Fibroblast of mammary gland (primary cell): ENCODE measurements around the gene NES.

Experiments
- DNase-seq: peaks from one replicate; pipeline ENCODE4 v3.0.0-alpha.2; 2010; ENCODE audit warnings: low read depth
- H3K4me3 ChIP-seq: 2 replicates; pipeline ENCODE4 v1.5.1; 2011; ENCODE audit warnings: low read depth, mild to moderate bottlenecking, low read length, moderate library complexity; ENCODE audit not compliant: control insufficient read depth
- TF ChIP-seq, protein P1 (sequence below): conservative IDR thresholded peaks from 2 replicates; pipeline ENCODE4 v1.5.1; 2011; ENCODE audit warnings: low read depth, low read length, inconsistent platforms; ENCODE audit not compliant: control insufficient read depth, insufficient read depth

Gene NES

DNA sequence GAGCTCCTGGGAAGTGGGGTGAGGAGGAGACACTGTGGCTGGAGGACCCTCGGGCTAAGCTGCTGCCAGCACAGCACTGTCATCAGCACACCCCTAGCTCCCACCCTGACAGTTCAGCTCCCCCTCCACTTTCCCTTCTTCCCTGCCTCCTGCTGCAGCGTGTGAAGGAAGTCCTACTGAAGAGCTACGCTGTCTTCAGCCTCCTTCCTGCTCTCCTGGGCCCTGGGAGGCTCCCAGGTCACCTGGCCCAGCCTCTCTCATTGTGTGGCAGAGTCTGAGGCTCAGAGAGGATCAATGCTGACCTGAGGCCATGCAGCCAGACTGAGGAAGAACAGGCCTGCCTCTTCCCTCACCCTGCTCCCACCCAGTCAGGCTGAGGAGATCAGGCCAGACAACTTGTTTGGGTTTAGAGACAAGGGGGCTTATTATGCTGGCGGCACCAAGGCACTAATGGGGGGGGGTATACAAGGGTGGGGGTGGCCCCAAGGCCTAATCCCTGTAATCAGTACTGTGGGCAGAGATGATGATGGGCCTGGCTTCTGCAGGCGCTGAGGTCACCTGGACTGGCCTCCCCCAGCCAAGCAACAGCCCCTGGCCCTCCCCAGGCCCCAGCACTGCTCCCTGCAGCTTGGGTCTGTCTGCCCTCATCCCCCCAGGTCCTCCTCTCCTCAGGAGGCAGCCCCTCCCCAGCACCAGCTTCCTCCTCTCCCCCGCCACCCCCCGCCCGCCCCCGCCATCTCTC is 9.1 kb downstream of the NES start:
- no peak for DNase-seq
- TF ChIP-seq, protein P1, sequence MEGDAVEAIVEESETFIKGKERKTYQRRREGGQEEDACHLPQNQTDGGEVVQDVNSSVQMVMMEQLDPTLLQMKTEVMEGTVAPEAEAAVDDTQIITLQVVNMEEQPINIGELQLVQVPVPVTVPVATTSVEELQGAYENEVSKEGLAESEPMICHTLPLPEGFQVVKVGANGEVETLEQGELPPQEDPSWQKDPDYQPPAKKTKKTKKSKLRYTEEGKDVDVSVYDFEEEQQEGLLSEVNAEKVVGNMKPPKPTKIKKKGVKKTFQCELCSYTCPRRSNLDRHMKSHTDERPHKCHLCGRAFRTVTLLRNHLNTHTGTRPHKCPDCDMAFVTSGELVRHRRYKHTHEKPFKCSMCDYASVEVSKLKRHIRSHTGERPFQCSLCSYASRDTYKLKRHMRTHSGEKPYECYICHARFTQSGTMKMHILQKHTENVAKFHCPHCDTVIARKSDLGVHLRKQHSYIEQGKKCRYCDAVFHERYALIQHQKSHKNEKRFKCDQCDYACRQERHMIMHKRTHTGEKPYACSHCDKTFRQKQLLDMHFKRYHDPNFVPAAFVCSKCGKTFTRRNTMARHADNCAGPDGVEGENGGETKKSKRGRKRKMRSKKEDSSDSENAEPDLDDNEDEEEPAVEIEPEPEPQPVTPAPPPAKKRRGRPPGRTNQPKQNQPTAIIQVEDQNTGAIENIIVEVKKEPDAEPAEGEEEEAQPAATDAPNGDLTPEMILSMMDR: no peak

DNA sequence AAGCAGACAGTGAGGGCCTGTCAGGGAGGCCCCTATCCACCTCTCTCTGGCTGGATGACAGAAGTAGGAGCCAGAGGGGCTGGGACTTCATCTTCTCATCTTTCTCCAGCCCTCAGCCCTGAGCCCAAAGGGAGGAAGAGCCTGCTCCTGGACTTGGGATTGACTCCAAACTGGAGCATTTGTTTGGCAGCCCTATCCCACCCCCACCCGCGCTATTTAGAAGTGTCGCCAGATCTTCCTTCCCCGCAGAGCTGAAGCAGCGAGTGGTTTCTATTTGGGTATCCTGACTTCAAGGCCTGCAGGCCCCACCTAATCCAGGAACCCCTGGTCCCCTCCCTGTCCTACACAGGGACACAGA is 9.6 kb downstream of the NES start:
- TF ChIP-seq, protein P1: no peak
- no peak overlapping the region for H3K4me3 ChIP-seq
- DNase-seq: no peak

More for the DNA sequence above, 9.1 kb downstream of the NES start:
- H3K4me3 ChIP-seq: no peak overlapping the region

DNA sequence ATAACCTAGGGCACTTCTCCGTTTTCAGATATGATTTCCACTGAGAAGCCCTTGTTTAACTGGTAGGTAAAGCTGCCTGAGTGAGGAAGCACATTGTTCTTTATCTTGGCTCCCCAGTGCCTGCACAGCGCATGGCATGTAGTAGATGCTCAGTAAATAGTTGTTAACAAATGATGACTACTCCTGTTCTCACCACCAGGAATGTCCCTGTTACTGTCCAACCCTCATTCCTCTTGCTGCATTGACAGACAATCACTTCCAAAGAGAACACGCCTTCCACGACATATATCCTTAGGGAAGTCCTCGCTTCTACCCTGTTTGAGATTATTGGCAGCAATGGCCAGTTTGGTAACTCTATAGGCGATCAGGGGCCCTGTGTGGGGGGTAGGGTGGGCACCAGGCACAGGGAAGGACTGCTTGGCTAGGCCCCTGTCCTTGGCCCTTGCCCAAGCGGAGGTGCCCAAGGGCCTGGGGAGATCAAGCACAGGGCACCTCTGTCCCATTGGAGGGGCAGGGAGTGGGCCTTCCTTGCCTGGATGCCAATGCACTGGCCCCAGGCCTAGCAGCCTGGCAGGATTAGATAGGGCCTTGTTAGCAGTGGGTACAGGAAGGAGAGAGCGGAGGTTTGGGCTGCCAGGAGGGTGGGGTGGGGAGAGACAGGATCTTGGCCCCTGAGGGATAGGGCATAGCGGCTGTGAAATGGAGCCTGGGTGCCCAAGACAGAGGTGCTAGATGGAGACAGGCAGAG is 10.2 kb downstream of the NES start:
- DNase-seq: no peak
- TF ChIP-seq, protein P1: no peak
- no peak overlapping the region for H3K4me3 ChIP-seq

DNA sequence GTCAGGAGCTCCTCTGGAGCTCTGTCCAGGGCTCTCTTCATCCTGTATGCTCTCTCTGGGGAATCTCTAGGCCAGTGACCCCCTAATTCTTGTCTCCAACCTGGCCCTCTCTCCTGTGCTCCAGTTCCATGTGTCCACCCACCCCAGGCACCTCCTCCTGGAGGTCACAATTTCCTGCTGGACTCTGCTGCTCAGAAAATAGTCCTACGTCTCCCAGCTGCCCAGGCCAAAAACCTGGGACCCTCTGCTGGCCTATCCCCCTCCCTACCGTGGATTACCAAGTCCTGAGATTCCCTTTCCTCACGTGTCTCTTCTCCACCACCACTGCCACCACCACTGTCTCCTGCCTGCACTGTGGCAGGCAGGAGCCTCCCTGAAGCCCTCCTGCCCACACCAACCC is 11.7 kb downstream of the NES start:
- TF ChIP-seq, protein P1: no peak
- H3K4me3 ChIP-seq: no peak overlapping the region

DNA sequence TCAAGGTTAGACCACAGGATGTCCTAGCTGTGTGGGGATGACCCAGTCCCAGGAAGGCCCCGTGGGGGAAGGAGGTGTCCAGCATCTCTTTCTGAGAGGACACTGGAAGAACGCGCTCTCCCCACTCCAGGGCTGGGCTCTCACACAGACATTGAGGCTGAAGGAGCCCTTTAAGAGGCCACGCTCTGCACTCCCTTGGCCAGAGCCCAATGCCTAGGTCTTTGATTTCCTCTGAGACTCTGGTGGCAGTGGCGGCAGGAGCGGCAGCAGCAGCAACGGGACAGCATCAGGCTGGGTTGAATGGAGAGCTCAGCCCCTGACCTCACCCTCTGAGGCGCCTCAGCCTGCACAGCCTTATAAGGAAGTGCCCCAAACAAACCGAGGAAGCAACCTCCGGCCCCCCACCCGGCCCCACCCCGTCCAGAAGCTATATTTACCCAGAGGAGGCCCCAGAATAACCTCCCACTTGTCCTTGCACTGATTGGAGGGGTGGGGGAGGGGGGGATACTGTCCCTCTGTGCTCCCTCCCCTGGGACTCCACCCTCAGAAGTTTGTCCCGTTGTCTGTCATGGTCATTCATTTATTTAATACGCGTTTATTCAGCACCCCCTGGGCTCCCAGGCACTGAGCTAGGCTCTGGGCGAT is 12.3 kb downstream of the NES start:
- TF ChIP-seq, protein P1: no peak
- no peak for DNase-seq
- H3K4me3 ChIP-seq: no peak overlapping the region

More for the DNA sequence above, 11.7 kb downstream of the NES start:
- DNase-seq: no peak

DNA sequence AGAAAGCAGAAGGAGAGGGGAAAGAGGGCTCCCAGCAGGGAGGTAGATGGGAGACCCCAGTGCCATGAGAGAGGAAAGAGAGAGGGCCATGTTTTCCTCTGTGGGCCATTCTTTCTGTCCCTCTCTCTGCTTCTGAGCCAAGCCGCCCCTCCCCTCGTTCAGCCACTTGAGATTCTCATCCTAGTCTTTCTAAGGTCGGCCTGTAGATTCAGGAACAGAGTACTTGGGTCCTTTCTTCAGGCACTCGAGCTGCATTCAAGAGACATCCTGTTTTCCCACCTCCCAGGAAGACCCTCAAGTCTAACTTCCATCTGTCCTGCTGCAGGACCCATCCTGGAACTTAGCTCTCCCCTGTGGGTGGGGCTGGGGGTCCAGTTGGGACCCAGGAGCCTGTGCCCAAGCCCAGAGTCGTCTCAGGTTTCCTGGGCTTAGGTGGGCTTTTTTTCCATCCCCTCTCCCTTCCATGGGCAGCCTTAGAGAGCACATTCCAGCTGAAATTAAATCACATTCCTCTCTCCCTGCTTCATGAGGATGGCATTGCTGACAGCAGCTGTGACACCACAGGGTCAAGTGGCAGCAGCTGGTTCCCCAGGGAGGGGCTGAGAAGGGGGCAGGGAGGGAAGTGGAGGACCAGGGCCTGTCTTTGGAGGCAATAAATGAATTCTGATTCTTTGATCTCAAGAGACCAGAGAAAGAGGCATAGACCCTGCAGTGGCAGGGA is 13.0 kb downstream of the NES start:
- TF ChIP-seq, protein P1: no peak
- H3K4me3 ChIP-seq: no peak overlapping the region

More for the DNA sequence above, 13.0 kb downstream of the NES start:
- no peak for DNase-seq
